GM12801 (cell line): ENCODE results near the gene RNF144A.

ENCODE experiments used
- CTCF ChIP-seq: IDR thresholded peaks from one replicate; pipeline ENCODE4 v1.5.1; 2011; ENCODE audit warnings: control low read depth; ENCODE audit not compliant: insufficient read length; ENCODE audit errors: extremely low read depth

The RNF144A gene

DNA sequence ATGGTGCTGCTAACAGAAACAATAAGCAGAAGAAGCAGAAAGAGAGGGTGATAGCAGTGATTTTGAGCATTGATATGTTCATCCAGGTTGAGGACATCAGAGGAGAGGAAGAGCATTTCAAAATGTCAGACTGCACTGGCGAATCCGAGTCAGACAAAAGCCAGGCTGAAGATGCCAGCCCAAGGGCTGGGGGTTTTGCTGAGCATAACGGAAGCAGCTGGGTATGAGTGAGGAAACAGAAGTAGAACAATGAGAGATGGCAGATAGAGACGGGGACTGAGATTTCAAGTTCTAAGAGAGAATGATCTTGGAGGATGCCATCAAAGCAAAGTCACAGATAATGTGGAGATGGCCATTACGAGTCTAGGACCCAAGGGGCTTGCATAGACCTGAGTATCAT, 151.2 kb downstream of the RNF144A start:
- no peak for TF ChIP-seq CTCF

GRCh38 chr2:7070483-7070882, 153.3 kb downstream of the RNF144A start:
- TF ChIP-seq CTCF = no peak

GRCh38 chr2:7071154-7071553, 153.9 kb downstream of the RNF144A start:
- TF ChIP-seq CTCF = no peak

DNA sequence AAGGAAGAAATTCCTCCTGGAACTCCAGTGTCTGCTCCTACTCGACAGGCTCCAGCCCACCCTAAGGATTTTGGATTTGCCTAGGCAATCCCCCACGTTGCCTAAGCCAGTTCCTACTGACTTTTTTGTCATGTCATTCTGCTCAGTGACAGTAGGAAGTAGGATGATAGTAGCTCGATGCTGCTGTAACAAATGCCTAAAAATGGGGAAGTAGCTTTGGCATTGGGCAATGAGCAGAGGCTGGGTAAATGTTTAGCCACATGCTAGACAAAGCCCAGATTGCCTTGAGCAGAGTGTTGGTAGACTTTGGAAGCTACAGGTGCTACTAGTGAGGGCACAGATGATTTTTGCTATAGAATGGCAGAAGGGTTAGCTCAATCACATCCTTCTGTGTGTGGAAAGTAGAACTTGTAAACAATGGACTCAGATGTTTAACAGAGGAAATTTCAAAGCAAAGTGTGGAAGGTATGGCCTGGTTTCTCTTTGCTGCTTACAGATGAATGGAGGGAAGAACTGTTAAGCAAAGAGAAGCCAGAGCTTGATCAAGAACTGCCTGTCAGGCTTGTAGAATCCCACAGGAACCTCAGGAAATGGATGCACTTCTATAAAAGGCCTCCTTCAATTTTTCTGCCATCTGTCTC, 154.8 kb downstream of the RNF144A start:
- TF ChIP-seq CTCF = no peak

DNA sequence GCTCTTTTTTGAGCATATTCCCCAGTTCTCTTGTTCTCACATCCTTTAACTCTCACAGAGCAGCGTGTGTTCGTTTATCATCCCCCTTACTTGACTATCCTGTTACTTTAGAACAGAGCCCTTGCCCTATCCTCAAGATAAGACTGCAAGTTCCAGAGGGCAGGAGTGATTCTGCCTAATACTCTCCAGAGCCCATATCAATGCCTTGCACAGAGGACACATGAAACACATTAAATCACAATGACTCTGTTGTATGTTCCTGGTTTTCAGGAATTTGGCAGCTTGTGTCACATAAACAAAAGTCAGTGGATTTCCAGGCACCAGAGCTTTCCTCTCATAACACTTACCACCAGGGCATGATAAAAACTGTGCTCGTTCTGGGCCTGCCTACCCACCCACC, 156.7 kb downstream of the RNF144A start:
- TF ChIP-seq CTCF = no peak

GRCh38 chr2:7075834-7076233, 158.6 kb downstream of the RNF144A start:
- no peak for TF ChIP-seq CTCF

GRCh38 chr2:7077660-7078267, 160.6 kb downstream of the RNF144A start:
- no peak for TF ChIP-seq CTCF
